HG03025 (cell line): Measurements from ENCODE around the gene CHIC1.
"Not testable (repeated sequence)": the region's sequence is repeated elsewhere in the genome, so short reads cannot be mapped to it uniquely, and the experiment has no call there.

ENCODE experiments used
- ATAC-seq: cut with Tn5 transposase; IDR thresholded peaks from one replicate; pipeline ENCODE4 v1.9.1; 2021; ENCODE audit warnings: mild to moderate bottlenecking, moderate library complexity; ENCODE audit not compliant: unreplicated experiment, low FRiP score

The CHIC1 gene

GRCh38 chrX:73707014-73707413, 144.0 kb downstream of the CHIC1 start:
- not testable (repeated sequence) for ATAC-seq

- ATAC-seq, result no peak
Measured at GRCh38 chrX:73728602-73729001, 165.6 kb downstream of the CHIC1 start.
